Fibroblast of skin of right quadriceps (primary cell): Measurements from ENCODE around the gene PMS1.
"Not testable (repeated sequence)": the region's sequence is repeated elsewhere in the genome, so short reads cannot be mapped to it uniquely, and the experiment has no call there.

Experiments used
- DNase-seq: peaks from one replicate; pipeline ENCODE4 v3.0.0-alpha.2; 2013

The PMS1 gene

GRCh38 chr2:189866296-189866695, 82.0 kb downstream of the PMS1 start:
- DNase-seq, result peak; percentile 28

DNA sequence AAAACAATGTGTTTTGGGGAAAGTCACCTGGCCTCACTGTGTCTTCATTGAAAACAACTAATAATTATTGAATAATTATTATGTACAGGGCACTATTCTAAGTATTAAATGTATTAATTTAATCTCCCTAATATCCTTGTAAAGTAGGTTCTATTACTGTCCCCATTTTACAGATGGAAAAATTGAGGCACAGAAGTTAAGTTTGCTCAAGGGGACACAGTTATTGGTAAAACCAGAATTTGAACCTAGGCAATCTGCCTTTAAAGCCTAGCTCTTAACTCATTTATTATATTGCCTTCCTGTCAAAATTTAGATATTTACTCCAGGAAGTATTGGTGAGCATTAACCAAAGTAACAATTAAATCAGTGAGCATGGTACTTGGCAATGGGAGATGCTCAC, 84.6 kb downstream of the PMS1 start:
- DNase-seq, result no peak

DNA sequence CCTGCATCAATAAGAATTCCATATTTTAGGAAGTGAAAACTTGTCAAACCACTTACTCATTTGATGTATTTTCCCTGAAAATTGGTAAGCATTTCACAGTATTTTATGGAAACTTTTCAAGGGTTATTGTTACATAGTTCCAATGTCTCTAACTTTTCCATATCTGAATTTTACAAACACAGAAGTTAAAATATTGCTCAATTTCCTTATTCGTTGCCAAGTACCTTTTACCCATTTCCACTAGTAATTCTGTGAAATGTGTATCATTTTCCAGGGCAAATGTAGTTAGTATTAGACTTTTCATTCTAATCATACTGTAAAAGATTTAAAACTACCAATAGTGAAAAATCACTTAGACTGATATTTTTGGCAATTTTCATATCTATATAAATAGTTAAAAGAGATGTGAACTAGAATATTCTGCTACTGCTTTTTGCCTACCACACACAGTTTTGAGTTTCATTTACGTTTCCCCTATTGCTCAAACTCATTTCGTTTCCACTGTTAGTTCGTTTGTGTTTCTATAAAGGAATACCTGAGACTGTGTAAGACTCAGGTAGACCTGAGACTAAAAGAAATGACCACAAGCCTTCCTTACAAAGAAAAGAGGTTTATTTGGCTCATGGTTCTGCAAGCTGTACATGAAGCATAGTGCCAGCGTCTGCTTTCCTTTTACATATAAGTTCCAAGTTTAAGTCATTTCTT, 86.3 kb downstream of the PMS1 start:
- no peak for DNase-seq

GRCh38 chr2:189873696-189874095, 89.4 kb downstream of the PMS1 start:
- DNase-seq, result no peak

DNA sequence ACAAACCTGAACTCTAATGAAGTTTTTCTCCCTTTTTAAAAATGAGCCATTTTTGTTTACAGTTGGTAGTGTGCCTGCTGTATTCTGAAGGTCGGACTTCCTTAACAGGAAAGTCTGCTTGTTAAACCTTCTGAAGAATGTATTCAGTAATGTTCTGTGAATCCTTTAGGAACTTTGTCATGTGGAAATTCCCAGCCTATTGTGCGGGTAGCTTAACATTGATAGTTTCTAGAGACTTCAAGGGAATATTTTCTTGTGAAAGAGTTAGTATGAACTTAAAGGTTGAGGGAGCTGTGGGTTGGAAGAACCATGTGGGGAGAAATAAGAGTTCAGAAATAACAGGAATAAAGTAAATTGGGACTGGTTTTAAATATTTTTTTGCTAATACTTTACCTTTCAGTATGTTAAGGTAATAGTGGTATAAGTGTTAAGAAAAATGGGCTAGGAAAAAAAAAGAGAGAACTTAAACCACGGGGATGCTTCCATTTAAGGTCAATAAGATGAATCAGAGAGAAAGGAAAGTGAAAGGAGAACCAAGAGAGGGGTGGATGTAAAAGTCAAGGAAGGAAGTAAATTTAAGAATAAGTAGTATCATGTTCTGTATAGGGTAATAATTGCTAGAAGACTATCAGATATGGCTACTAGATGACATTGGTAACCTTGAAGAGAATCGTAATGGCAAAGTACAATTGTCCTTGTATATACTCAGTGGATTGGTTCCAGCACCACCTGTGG, 90.5 kb downstream of the PMS1 start:
- DNase-seq, result no peak

DNA sequence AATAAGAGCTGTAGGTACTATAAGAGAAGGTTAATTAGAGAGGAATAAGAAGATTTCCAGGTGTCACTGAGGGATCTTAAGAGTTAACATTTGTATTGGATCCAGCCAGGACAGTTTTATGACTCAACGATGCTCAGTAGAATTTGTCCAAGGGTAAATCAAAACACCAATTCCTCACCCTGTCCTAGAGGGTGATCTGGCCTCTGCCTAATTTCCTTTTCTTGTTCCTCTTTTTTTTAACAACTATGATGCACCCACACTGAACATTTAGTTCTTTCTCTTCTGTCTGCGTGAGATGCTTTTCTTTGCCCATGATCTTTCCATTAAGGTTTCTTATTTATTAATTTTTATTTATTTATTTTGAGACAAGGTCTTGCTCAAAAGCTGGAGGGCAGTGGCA, 92.0 kb downstream of the PMS1 start:
- no peak for DNase-seq

DNA sequence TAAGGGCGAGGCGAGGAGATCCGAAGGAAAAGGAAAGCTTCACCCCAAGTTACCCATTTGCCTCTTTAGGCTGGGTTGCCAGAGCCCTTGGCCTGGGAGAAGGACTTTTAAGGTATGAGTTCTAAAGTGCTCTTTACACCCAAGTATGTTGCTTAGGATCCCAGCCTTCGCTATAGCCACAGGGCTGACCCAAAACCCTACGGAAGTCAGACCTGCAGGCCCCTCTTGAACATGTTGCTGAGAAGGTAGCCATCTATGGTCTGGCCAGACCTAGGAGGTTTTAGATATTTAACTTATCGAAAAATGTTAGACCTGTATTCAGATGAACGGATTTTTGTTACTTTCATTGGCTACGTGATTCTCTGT, 95.4 kb downstream of the PMS1 start:
- DNase-seq, result no peak

- no peak for DNase-seq
Measured at GRCh38 chr2:189880429-189880828, 96.2 kb downstream of the PMS1 start.

DNA sequence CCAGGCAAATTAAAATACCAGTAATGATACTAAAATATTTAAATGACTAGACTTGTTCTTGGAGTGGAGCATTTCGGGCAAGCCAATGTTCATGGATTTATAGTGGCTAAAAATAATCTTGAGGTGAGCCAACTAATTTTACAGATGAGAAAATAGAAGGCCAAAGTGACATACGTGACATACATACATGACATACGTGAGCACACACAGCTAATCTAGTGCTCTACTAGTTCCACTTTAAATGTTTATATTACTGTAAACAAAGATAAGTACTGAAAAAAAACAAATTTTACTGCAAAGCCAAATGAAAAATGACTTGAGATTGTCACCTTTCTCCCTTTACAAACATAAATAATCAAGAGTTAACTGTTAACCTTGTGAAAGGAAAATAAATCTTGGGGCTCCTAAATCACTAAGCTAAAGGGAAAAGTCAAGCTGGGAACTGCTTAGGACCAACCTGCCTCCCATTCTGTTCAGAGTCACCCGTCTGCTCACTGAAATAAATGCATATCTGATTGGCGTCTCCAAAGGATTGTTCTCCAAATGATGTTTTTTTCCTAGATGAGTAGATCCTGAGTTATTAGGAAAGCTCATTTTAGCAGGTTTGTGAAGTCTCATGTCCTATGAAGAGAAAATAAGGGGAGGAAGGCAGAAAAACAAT, 96.7 kb downstream of the PMS1 start:
- DNase-seq, result no peak

GRCh38 chr2:189885368-189885767, 101.1 kb downstream of the PMS1 start:
- no peak for DNase-seq

DNA sequence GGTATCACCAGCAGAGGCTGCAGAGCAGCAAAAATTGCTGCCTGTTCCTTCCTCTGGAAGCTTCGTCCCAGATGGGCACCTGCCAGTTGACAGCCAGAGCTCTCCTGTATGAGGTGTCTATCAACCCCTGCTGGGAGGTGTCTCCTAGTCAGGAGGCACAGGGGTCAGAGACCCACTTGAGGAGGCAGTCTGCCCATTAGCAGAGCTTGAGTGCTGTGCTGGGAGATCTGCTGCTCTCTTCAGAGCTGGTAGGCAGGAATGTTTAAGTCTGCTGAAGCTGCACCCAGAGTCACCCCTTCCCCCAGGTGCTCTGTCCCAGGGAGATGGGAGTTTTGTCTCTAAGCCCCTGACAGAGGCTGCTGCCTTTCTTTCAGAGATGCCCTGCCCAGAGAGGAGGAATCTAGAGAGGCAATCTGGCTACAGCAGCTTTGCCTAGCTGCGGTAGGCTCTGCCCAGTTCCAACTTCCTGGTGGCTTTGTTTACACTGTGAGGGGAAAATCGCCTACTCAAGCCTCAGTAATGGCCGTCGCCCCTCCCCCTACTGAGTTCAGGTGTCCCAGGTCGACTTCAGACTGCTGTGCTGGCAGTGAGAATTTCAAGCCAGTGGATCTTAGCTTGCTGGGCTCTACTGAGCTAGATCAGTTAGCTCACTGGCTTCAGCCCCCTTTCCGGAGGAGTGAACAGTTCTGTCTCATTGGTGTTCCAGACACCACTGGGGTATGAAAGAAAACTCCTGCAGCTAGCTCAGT, 108.5 kb downstream of the PMS1 start:
- not testable (repeated sequence) for DNase-seq

DNA sequence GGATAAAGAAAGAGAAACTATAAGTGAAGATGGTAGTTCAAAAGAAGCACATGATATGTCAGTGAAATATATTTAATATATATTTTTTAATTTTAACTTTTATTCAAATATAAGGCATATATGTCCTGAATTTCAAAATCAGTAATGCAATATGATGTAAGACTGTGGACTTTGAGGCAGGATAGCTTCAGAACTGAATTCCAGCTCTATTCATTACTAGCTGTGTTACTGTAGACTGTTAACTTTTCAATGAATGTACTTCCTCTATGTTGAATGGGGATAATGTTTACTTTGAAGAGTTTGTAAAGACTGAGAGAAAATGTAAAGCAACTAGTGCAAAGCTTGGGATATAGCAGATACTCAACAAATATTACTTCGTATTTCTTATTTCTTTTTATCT, 112.6 kb downstream of the PMS1 start:
- DNase-seq, result no peak

DNA sequence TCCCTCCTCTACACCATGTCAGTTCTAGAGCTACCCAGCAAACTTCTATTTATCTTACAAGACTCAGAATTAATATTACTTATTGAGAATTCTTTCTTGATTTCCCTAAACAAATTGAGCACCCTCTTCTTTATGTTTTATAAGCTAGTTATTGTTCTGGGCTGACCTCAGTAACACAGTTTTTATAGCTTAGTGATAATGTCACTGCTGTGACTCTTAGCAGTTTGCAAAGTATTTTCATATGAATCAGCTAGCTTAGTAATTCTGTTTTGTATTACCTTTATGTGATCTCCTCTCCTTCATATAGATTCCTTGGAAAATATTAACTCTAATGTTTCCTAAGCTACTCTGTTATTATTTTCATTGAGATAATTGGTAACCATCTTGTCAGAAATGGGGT, 114.9 kb downstream of the PMS1 start:
- no peak for DNase-seq

- DNase-seq, result no peak
Measured at GRCh38 chr2:189900726-189901125, 116.5 kb downstream of the PMS1 start.

GRCh38 chr2:189901664-189902063, 117.4 kb downstream of the PMS1 start:
- DNase-seq, result no peak

GRCh38 chr2:189913821-189914220, 129.6 kb downstream of the PMS1 start:
- no peak for DNase-seq

- DNase-seq, result no peak
Measured at GRCh38 chr2:189916651-189917050, 132.4 kb downstream of the PMS1 start.
